ENCODE measurements around the gene PRDM15.

DNA sequence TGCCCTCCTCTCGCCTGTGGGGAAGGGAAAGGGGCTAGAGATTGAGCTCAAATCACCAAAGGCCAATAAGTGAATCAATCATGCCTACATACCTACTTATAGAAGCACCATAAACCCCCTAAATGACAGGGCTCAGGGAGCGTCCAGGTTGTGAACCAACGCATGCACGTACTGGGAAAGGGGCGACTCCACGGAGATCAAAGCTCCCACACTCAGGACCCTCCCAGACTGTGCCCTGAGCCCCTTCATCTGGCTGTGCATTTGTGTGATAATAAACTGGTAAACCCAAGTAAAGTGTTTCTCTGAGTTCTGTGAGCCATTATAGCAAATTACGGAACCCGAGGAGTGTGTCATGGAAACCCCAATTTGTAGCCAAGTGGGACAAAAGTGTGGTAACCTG is 23.8 kb upstream of the PRDM15 start:
- TF ChIP-seq CTCF (IDR thresholded peaks at IDR 0.05) (no peak), POLR2A (IDR thresholded peaks at IDR 0.05) (no peak)
